Effector memory CD8-positive, alpha-beta T cell (primary cell): ENCODE data around the gene CA6.
A peak's percentile ranks its signal among the peaks of the same experiment; 100 is the strongest.
"Not testable (repeated sequence)": the region's sequence is repeated elsewhere in the genome, so short reads cannot be mapped to it uniquely, and the experiment has no call there.

Experiments used
- ATAC-seq: fragments of 150-1000 bp; cut with Tn5 transposase; replicated peaks from 2 replicates; pipeline ENCODE4 v1.10.0; 2021; ENCODE audit warnings: mild to moderate bottlenecking, moderate library complexity
- DNase-seq, 3 experiments: peaks; one replicate each; pipeline ENCODE4 v3.0.0; 2021
- H3K27ac Mint-ChIP-seq, 2 donors: one replicate each; pipeline ENCODE4 v1.8.0; 2022; ENCODE audit warnings: mild to moderate bottlenecking in 2 of 2, mixed read lengths in 2 of 2, moderate library complexity in 2 of 2
- H3K27me3 Mint-ChIP-seq, 2 donors: one replicate each; pipeline ENCODE4 v1.8.0; 2022; ENCODE audit warnings: mixed read lengths in 2 of 2
- H3K36me3 Mint-ChIP-seq: one replicate; pipeline ENCODE4 v1.8.0; 2022; ENCODE audit warnings: mild to moderate bottlenecking, moderate library complexity, mixed read lengths; ENCODE audit not compliant: insufficient read depth
- H3K4me1 Mint-ChIP-seq, 2 donors: one replicate each; pipeline ENCODE4 v1.8.0; 2022; ENCODE audit warnings: low read depth in 2 of 2, mixed read lengths in 2 of 2
- H3K4me3 Mint-ChIP-seq, 2 donors: one replicate each; pipeline ENCODE4 v1.8.0; 2022; ENCODE audit warnings: mild to moderate bottlenecking in 2 of 2, mixed read lengths in 2 of 2, moderate library complexity in 2 of 2
- H3K9me3 Mint-ChIP-seq, 2 donors: one replicate each; pipeline ENCODE4 v1.8.0; 2022; ENCODE audit warnings: mixed read lengths in 2 of 2

The CA6 gene

DNA sequence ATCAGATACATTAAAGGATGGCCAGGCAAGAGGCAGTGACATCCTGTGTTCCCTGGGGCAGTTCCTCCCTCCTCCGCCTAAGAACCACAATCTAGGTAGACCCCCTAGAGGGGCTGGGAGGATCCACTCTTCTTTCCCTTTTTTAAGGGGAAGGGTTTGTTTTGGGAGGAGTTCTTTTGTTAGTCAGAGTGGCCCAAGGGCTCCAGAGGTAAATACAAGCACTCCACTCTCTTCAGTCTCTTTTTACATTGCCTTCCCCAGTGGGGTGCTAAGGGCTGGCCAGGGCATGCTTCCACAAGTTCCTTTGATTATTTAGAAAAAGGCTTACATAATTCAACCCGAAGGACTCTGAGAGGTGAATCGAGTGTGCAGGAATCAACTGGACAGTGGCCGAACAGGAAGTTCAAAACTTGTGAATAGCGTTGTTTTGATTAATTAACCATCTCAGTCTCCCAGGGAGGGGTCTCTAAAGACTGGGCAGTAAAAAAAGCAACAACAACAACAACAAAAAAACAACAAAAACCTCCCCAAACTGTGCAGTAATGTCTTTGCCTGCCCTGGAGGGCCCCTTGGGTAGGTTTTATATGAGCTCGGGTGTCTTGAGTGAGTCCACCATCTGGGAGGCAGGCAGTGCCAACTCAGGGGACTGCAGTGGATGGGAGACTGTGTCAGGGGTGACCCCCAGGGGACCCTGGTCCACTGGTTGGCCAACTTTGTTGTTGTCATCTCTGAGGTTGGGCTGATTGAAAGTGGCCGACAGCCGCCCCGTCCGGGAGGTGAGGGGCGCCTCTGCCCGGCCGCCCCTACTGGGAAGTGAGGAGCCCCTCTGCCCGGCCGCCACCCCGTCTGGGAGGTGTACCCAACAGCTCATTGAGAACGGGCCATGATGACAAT, 34.0 kb upstream of the CA6 start:
- DNase-seq (no peak), ATAC-seq (no peak)
- H3K27me3 Mint-ChIP-seq = peaks cover 0 to 10% of the 10 kb centered on the region in 2 donors
- H3K4me3 Mint-ChIP-seq = no peak overlapping the region
- peaks cover 0 to 2% of the 10 kb centered on the region in 2 donors for H3K4me1 Mint-ChIP-seq
- no peaks in the 10 kb centered on the region for H3K9me3 Mint-ChIP-seq
- peaks cover 5% of the 10 kb centered on the region for H3K36me3 Mint-ChIP-seq
- H3K27ac Mint-ChIP-seq = no peak overlapping the region

DNA sequence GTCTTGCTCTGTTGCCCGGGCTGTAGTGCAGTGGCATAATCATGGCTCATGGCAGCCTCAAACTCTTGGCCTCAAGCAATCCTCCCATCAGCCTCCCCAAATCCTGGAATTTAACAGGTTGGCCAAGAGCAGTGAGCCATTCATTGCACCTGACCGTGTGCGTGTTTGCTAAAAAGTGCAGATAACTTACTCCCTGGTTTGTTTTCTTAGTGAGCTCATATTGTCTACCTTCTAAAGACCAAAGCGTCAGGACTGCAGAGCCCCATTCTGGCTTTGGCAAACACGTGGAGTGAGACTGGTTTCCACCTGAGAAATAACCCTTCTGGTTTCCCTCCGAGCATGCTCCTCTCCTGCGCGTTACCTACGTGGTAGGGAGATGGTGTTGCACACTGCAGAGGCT, 32.2 kb upstream of the CA6 start:
- Mint-ChIP-seq H3K9me3 (no peaks in the 10 kb centered on the region), H3K27me3 (peaks cover 0 to 10% of the 10 kb centered on the region in 2 donors), H3K4me1 (peaks cover 4% of the 10 kb centered on the region in 2 donors), H3K27ac (no peak overlapping the region), H3K4me3 (no peak overlapping the region), H3K36me3 (peaks cover 6% of the 10 kb centered on the region)
- no peak for ATAC-seq
- DNase-seq = no peak

DNA sequence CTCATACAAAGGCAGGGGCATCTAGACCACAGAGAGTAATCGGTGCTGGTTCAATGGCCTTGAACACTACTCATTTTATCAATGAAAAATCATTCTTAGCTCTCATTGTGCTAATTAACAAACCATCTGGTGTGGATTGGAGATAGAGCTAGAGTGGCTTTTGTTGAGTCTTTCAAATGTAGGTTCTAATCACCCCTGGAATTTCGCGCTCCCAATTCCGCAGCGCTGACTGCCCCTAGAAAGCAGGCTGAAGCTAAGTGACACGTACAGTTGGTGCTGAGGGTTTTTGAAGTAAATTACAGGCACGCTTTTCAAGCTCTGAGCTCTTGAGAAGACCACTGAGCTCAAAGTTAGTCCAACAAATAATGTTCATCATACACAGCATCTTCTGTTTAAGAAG, 31.2 kb upstream of the CA6 start:
- Mint-ChIP-seq H3K36me3 (peaks cover 6% of the 10 kb centered on the region), H3K4me1 (peaks cover 4% of the 10 kb centered on the region in 2 donors), H3K4me3 (no peak overlapping the region), H3K27ac (no peak overlapping the region), H3K27me3 (peaks cover 0 to 10% of the 10 kb centered on the region in 2 donors), H3K9me3 (no peaks in the 10 kb centered on the region)
- no peak for DNase-seq
- ATAC-seq = no peak

DNA sequence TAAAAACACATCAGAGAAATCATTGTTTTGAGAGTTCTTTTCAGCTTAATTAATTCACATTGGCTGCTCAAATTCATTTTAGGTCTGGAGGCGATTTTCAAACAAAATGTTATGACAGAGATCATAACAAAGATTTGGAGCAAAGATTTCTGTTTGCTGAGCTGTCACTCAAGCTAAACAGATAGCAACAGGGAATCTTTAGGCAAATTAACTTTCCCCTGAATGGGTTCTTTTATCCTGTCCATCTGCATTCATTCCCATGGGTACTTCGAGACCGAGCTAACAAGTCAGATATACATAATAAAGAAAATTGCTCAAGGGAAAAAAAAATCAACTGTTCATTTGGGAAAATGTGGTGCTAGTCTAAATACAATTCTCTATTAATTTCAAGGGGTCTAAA, 30.2 kb upstream of the CA6 start:
- Mint-ChIP-seq H3K9me3 (no peaks in the 10 kb centered on the region), H3K27ac (no peak overlapping the region)
- ATAC-seq = no peak

DNA sequence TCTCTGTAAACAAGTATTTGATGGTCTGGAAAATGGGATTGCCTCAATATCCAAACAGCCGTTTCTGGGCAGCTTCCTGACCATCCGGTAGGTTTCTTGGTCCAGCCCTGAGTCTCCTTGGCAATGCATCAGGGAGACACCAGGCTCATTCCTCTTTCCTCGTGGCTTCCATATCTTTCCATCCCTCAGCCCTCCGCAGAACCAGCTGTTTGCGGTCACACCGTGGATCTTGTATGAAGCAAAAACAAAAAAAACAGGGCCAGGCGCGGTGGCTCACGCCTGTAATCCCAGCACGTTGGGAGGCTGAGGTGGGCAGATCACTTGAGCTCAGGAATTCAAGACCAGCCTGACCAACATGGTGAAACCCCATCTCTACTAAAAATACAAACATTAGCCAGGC, 28.1 kb upstream of the CA6 start:
- peaks cover 13 to 14% of the 10 kb centered on the region in 2 donors for H3K4me1 Mint-ChIP-seq
- not testable (repeated sequence) for DNase-seq, H3K27me3 Mint-ChIP-seq, H3K9me3 Mint-ChIP-seq, H3K27ac Mint-ChIP-seq, ATAC-seq, H3K4me3 Mint-ChIP-seq
- H3K36me3 Mint-ChIP-seq = peaks cover 11% of the 10 kb centered on the region

More for the DNA sequence above, 30.2 kb upstream of the CA6 start:
- no peak overlapping the region for H3K4me3 Mint-ChIP-seq
- DNase-seq = no peak
- peaks cover 6% of the 10 kb centered on the region for H3K36me3 Mint-ChIP-seq
- peaks cover 2 to 4% of the 10 kb centered on the region in 2 donors for H3K4me1 Mint-ChIP-seq
- peaks cover 0 to 10% of the 10 kb centered on the region in 2 donors for H3K27me3 Mint-ChIP-seq

DNA sequence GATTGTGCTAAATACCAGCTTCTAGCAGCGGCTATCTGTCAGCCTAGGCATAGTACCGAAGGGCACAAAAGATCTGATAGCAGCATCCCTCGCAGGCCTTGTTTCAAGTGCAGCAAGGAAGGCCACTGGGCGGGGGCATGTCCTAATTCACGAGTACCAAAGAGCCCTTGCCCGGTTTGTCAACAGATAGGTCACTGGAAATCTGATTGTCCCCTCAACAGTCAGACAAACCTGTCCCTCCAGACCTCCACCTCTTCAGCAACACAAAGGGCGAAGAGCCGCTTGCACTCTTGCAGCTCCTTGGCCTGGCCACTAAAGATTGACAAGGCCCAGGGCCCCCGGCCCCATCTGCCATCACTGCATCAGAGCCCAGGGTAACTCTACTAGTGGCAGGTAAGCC, 22.7 kb upstream of the CA6 start:
- peaks cover 8% of the 10 kb centered on the region for H3K36me3 Mint-ChIP-seq
- no peak for ATAC-seq
- H3K4me3 Mint-ChIP-seq = no peak overlapping the region
- H3K9me3 Mint-ChIP-seq = no peaks in the 10 kb centered on the region
- H3K27me3 Mint-ChIP-seq = no peaks in the 10 kb centered on the region
- DNase-seq = no peak
- H3K4me1 Mint-ChIP-seq = peaks cover 13 to 14% of the 10 kb centered on the region in 2 donors
- H3K27ac Mint-ChIP-seq = no peak overlapping the region

DNA sequence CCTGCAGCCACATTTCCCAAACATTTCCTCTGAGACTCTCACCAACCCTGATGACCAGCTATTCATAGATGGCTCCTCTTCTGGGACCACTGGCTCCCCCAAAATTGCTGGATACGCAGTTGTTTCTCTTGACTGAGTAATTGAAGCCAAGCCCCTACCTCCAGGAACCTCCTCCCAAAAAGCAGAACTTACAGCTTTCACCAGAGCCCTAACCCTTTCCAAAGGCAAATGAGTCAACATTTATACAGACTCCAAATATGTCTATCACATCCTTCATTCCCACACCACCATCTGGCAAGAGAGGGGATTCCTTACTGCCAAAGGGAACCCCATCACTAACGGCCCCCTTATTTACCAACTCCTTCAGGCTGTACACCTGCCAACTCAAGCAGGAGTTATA, 20.3 kb upstream of the CA6 start:
- H3K9me3 Mint-ChIP-seq = no peaks in the 10 kb centered on the region
- peaks cover 5% of the 10 kb centered on the region for H3K36me3 Mint-ChIP-seq
- no peaks in the 10 kb centered on the region for H3K27me3 Mint-ChIP-seq

DNA sequence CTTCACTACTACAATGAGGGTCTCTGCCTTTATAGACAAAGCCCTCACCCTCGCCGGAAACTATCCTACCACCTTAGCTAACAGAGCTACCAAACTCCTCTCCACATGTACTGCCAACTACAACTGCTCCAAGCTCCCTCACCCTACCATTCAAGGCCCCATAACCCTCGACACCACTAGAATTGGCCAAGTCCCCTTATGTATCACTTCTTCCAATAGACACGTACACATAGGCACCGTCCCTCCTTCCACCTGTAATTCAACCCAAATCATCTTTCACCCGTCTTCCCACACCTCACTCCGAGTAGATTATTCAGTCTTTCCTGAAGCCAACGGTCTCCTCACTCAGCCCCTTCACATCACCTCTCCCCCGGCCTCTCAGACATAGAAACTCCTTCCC, 19.7 kb upstream of the CA6 start:
- H3K27ac Mint-ChIP-seq = no peak overlapping the region
- DNase-seq (no peak), ATAC-seq (no peak)
- peaks cover 6 to 9% of the 10 kb centered on the region in 2 donors for H3K4me1 Mint-ChIP-seq
- H3K36me3 Mint-ChIP-seq = peaks cover 4% of the 10 kb centered on the region
- H3K27me3 Mint-ChIP-seq = no peaks in the 10 kb centered on the region
- H3K4me3 Mint-ChIP-seq = no peak overlapping the region
- H3K9me3 Mint-ChIP-seq = no peaks in the 10 kb centered on the region

More for the DNA sequence above, 20.3 kb upstream of the CA6 start:
- ATAC-seq = no peak
- Mint-ChIP-seq H3K4me3 (no peak overlapping the region), H3K4me1 (peaks cover 9 to 12% of the 10 kb centered on the region in 2 donors), H3K27ac (no peak overlapping the region)
- DNase-seq = no peak

DNA sequence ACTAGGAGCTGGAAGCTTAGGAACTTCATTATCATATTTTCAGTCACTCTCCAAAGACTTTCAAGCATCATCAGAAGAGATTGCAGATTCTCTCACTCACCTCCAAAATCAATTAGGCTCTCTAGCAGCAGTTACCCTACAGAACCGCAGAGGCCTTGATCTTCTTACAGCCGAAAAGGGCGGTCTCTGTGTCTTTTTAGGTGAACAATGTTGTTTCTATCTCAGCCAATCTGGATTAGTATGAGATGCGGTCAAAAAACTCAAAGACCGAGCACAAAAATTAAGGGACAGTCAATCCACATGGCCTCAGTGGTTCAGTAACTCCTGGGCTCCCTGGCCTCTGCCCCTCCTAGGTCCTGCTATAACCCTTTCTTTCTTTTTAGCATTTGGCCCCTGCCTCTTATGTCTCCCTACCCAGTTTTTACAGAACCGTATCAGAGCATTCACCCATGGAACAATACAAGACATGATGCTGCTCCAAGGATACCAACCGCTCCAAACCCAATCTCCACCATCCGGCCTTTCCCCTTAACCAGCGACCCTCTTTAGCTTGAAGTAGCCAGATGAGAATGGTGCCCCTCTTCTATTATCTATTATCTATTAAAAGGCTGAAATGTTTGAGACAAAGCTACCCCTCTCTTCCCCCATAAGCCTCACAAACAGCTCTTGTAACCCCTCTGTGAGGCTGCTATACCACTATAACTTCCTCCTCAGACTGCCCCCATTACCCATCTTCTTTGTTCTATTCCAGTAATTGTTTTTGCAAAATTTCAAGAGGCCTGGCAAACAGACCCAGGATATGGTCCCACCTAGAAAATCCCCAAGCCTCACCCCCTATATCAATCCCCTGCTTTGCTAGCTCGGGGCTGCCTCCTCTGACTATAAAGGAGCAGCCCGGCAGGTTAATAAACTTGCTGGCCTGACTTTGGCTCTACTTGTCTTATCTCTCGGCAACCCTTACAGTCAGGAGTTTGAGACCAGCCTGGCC, 18.7 kb upstream of the CA6 start:
- Mint-ChIP-seq H3K27ac (no peak overlapping the region), H3K36me3 (no peaks in the 10 kb centered on the region), H3K4me3 (no peak overlapping the region), H3K27me3 (no peaks in the 10 kb centered on the region), H3K9me3 (no peaks in the 10 kb centered on the region), H3K4me1 (no peaks in the 10 kb centered on the region)
- no peak for ATAC-seq
- no peak for DNase-seq

DNA sequence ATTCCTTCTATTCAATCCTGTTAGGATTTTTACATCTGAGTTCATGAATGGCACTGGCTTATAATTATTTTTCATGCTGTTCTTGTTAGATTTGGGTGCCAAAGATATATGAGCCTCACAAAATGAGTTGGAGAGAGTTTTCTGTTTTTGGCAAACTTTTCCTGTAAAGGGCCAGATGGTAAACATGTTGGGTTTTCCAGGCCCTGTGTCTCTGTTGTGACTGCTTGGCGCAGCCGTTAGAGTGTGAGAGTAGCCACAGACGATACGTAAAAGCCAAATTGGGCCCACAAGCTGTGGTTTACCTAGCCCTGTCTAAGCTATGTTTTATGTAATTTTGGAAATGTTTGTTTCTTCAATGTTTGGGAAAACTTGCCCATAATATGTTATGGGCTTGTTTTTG, 15.6 kb upstream of the CA6 start:
- no peaks in the 10 kb centered on the region for H3K4me1 Mint-ChIP-seq
- H3K27me3 Mint-ChIP-seq = no peaks in the 10 kb centered on the region
- H3K9me3 Mint-ChIP-seq = no peaks in the 10 kb centered on the region
- DNase-seq = no peak
- H3K27ac Mint-ChIP-seq = no peak overlapping the region
- H3K4me3 Mint-ChIP-seq = no peak overlapping the region
- H3K36me3 Mint-ChIP-seq = no peaks in the 10 kb centered on the region
- ATAC-seq = no peak

DNA sequence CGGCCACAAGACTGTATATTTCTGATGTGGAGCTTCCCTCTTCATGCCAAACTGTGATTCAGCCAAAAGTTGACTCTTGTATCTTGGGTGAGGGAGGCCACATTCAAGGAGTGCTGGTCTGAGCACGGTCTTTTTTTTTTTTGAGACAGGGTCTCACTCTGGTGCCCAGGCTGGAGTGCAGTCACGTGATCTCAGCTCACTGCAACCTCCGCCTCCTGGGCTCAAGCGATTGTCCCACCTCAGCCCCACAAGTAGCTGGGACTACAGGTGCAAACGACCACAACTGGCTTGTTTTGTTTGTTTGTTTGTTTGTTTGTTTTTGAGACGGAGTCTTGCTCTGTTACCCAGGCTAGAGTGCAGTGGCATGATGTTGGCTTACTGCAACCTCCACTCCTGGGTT, 8.6 kb upstream of the CA6 start:
- Mint-ChIP-seq H3K4me1 (peaks cover 8 to 18% of the 10 kb centered on the region in 2 donors), H3K27me3 (peaks cover 0 to 14% of the 10 kb centered on the region in 2 donors)
- ATAC-seq, H3K4me3 Mint-ChIP-seq, H3K36me3 Mint-ChIP-seq, DNase-seq, H3K9me3 Mint-ChIP-seq, H3K27ac Mint-ChIP-seq: not testable (repeated sequence)

DNA sequence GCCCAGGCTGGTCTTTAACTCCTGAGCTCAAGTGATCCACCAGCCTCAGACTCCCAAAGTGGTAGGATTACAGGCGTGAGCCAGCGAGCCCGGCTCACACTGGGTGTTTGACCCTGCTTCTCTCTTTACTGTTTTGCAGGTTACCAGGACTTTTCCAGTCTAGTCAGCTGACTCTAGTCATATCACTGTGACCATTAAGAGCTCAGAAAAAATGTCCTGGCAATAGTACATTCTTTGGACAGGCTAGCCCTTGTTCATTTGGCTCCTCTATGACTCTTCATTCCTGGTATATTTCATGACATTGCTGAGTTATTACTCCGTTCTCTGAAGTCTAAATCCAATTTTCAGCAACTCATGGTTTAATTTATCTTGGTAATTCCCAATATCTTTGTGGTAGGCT, 8.0 kb upstream of the CA6 start:
- Mint-ChIP-seq H3K4me1 (peaks cover 8 to 18% of the 10 kb centered on the region in 2 donors), H3K27ac (peak overlapping the region in 1 of 2 donors; percentile 62), H3K9me3 (no peaks in the 10 kb centered on the region), H3K4me3 (no peak overlapping the region), H3K36me3 (no peaks in the 10 kb centered on the region), H3K27me3 (peaks cover 0 to 14% of the 10 kb centered on the region in 2 donors)
- ATAC-seq (no peak), DNase-seq (no peak)

DNA sequence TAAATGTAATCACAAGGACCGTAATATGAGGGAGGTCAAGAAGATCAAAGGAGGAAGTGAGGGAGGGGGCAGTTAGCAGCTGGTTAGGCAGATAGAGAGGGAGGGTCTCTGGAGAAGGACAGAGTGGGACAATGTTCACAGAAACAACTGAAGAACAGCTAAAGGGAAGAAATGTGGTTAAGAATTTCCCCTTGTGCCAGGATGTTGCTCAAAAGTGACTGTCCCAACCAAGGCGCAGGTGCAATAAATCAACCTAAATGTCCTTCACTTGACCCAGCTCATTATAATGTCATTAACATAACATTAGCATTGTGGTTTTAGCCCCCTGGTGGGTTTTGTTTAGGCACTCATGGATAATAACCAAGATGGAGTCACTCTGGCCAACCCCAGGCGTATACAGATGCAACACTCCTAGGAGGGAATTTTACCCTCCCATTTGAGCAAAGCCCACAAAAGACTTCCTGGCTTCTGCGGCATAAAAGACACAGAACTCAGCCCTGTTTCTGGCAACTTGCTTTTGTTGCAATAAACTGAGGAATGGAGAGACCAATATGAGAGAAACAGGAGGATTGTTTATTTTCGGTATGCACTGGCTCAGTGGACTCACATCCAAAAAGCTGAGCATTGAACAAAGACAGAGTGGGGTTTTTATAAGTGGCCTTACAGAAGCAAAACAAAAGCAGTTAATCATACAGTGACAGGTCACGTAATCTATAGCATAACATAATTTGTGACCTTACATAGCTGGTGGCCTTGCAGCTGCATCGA, 7.3 kb upstream of the CA6 start:
- DNase-seq (no peak), ATAC-seq (no peak)
- H3K27me3 Mint-ChIP-seq = peaks cover 3 to 14% of the 10 kb centered on the region in 2 donors
- H3K36me3 Mint-ChIP-seq = no peaks in the 10 kb centered on the region
- H3K4me1 Mint-ChIP-seq = peaks cover 8 to 18% of the 10 kb centered on the region in 2 donors
- no peak overlapping the region for H3K4me3 Mint-ChIP-seq
- peak overlapping the region in 1 of 2 donors; percentile 62 for H3K27ac Mint-ChIP-seq
- no peaks in the 10 kb centered on the region for H3K9me3 Mint-ChIP-seq
